22Rv1 (cell line): ENCODE measurements around the gene DENND10.

Source experiments
- ZFX ChIP-seq: fragments of 450-650 bp; IDR thresholded peaks from 2 replicates; pipeline ENCODE4 v1.6.1; 2017; ENCODE audit warnings: antibody characterized with exemption, borderline replicate concordance
- TF ChIP-seq, protein P1 (sequence below): fragments of 450-650 bp; IDR thresholded peaks from 2 replicates; pipeline ENCODE4 v1.5.1; 2017; ENCODE audit warnings: mild to moderate bottlenecking

DNA sequence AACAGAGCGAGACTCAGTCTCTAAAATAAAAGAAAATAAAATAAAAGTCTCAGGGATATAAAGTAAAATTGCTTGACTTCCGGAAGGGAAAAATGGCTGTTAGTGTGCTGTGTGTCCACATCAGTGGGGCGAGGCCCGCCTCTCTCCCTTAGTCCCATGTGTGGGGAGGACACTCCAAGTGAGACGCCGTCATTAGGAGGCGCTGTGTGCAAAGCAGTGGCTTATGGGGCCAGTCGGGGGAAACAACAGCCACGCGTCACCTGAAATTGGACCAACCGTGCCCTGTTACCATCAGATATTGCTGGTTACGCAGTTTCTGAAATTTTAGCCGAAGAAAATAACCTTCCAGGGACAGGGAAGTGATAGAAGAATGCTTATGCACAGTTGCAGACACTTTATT is 45.8 kb downstream of the DENND10 start:
- TF ChIP-seq ZFX: no peak
- TF ChIP-seq, protein P1, sequence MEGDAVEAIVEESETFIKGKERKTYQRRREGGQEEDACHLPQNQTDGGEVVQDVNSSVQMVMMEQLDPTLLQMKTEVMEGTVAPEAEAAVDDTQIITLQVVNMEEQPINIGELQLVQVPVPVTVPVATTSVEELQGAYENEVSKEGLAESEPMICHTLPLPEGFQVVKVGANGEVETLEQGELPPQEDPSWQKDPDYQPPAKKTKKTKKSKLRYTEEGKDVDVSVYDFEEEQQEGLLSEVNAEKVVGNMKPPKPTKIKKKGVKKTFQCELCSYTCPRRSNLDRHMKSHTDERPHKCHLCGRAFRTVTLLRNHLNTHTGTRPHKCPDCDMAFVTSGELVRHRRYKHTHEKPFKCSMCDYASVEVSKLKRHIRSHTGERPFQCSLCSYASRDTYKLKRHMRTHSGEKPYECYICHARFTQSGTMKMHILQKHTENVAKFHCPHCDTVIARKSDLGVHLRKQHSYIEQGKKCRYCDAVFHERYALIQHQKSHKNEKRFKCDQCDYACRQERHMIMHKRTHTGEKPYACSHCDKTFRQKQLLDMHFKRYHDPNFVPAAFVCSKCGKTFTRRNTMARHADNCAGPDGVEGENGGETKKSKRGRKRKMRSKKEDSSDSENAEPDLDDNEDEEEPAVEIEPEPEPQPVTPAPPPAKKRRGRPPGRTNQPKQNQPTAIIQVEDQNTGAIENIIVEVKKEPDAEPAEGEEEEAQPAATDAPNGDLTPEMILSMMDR: 0 out of 2 replicates have a peak, but pooled peaks have one; percentile 9
